HEK293 (cell line): ENCODE measurements around the gene KLHL29.

Experiments
- CTCF ChIA-PET: fragments of 350-600 bp; formaldehyde crosslinking; extraction: SDS; loops from one replicate; lab custom pipeline; 2021; ENCODE audit warnings: antibody characterized with exemption; lab: Yijun Ruan, JAX
- POLR2A ChIA-PET: fragments of 300-600 bp; formaldehyde crosslinking; extraction: SDS; loops from one replicate; lab custom pipeline; 2020; ENCODE audit warnings: antibody characterized with exemption, inconsistent platforms; lab: Yijun Ruan, JAX
- H3K27ac ChIP-seq: fragments of 200-500 bp; sonication (Bioruptor generic); 2 replicates; pipeline ENCODE4 v1.5.1; 2014; ENCODE audit warnings: low read depth, low read length, control low read depth, inconsistent platforms; ENCODE audit errors: extremely low read depth
- H3K36me3 ChIP-seq, 2 experiments: fragments of 200-500 bp in 1 of 2; sonication (Bioruptor generic) in 1 of 2; 1 replicate in 1 of 2; 2 replicates in 1 of 2; pipeline ENCODE4 v1.5.1; 2014 to 2017; ENCODE audit warnings: inconsistent platforms in 2 of 2, low read length in 2 of 2; ENCODE audit not compliant: control insufficient read depth in 2 of 2, insufficient read depth in 1 of 2
- H3K4me1 ChIP-seq: fragments of 200-500 bp; sonication (Bioruptor generic); 2 replicates; pipeline ENCODE4 v1.5.1; 2014; ENCODE audit warnings: mild to moderate bottlenecking, low read length, inconsistent platforms; ENCODE audit not compliant: control insufficient read depth, insufficient read depth
- H3K4me3 ChIP-seq: 2 replicates; pipeline ENCODE4 v1.5.1; 2011; ENCODE audit warnings: low read depth, mild to moderate bottlenecking, control low read depth, low read length, moderate library complexity
- H3K9me3 ChIP-seq: fragments of 200-500 bp; sonication (Bioruptor generic); 2 replicates; pipeline ENCODE4 v1.5.1; 2014; ENCODE audit warnings: low read depth, low read length, inconsistent platforms; ENCODE audit not compliant: control insufficient read depth, insufficient read depth
- BCL11A ChIP-seq: fragments of 450-650 bp; formaldehyde crosslinking; IDR thresholded peaks from 2 replicates; pipeline ENCODE4 v1.5.1; 2016; ENCODE audit warnings: low read depth, missing biosample characterization, missing genetic modification characterization
- BCL11B ChIP-seq: fragments of 450-650 bp; formaldehyde crosslinking; IDR thresholded peaks from 2 replicates; pipeline ENCODE4 v1.5.1; 2016; ENCODE audit warnings: low read depth, missing biosample characterization, missing genetic modification characterization
- GLI2 ChIP-seq: fragments of 450-650 bp; formaldehyde crosslinking; IDR thresholded peaks from 2 replicates; pipeline ENCODE4; 2017; ENCODE audit warnings: missing biosample characterization, missing genetic modification characterization, low read depth, borderline replicate concordance
- GLIS2 ChIP-seq: fragments of 450-650 bp; formaldehyde crosslinking; IDR thresholded peaks from 2 replicates; pipeline ENCODE4 v1.5.1; 2016; ENCODE audit warnings: missing biosample characterization, missing genetic modification characterization
- KLF7 ChIP-seq: fragments of 450-650 bp; formaldehyde crosslinking; IDR thresholded peaks from 2 replicates; pipeline ENCODE4 v1.5.1; 2016; ENCODE audit warnings: missing biosample characterization, missing genetic modification characterization, borderline replicate concordance
- KLF8 ChIP-seq: fragments of 450-650 bp; formaldehyde crosslinking; IDR thresholded peaks from 2 replicates; pipeline ENCODE4 v1.5.1; 2016; ENCODE audit warnings: missing biosample characterization, missing genetic modification characterization
- PRDM6 ChIP-seq: fragments of 450-650 bp; formaldehyde crosslinking; IDR thresholded peaks from 2 replicates; pipeline ENCODE4 v1.5.1; 2017; ENCODE audit warnings: missing biosample characterization, missing genetic modification characterization
- RBAK ChIP-seq: fragments of 450-650 bp; formaldehyde crosslinking; IDR thresholded peaks from 2 replicates; pipeline ENCODE4 v1.5.1; 2016; ENCODE audit warnings: missing biosample characterization, missing genetic modification characterization
- SCRT1 ChIP-seq: fragments of 450-650 bp; formaldehyde crosslinking; IDR thresholded peaks from 2 replicates; pipeline ENCODE4 v1.5.1; 2016; ENCODE audit warnings: missing biosample characterization, missing genetic modification characterization, borderline replicate concordance
- SP7 ChIP-seq: fragments of 450-650 bp; formaldehyde crosslinking; IDR thresholded peaks from 2 replicates; pipeline ENCODE4 v1.5.1; 2016; ENCODE audit warnings: missing biosample characterization, missing genetic modification characterization
- TRIM28 ChIP-seq: IDR thresholded peaks from 2 replicates; pipeline ENCODE4 v1.6.1; 2011; ENCODE audit warnings: low read length, control low read depth, borderline replicate concordance
- TSHZ1 ChIP-seq: fragments of 450-650 bp; formaldehyde crosslinking; IDR thresholded peaks from 2 replicates; pipeline ENCODE4 v1.5.1; 2016; ENCODE audit warnings: missing biosample characterization, missing genetic modification characterization, borderline replicate concordance
- WT1 ChIP-seq: fragments of 450-650 bp; formaldehyde crosslinking; IDR thresholded peaks from 2 replicates; pipeline ENCODE4 v1.5.1; 2016; ENCODE audit warnings: missing biosample characterization, missing genetic modification characterization
- ZEB2 ChIP-seq: fragments of 450-650 bp; formaldehyde crosslinking; IDR thresholded peaks from 2 replicates; pipeline ENCODE4 v1.5.1; 2016; ENCODE audit warnings: missing biosample characterization, missing genetic modification characterization
- ZNF132 ChIP-seq: fragments of 450-650 bp; formaldehyde crosslinking; IDR thresholded peaks from 2 replicates; pipeline ENCODE4 v1.5.1; 2017; ENCODE audit warnings: missing biosample characterization, missing genetic modification characterization, borderline replicate concordance
- ZNF223 ChIP-seq: fragments of 450-650 bp; formaldehyde crosslinking; IDR thresholded peaks from 2 replicates; pipeline ENCODE4 v1.5.1; 2016; ENCODE audit warnings: missing biosample characterization, missing genetic modification characterization
- ZNF26 ChIP-seq: fragments of 450-650 bp; formaldehyde crosslinking; IDR thresholded peaks from 2 replicates; pipeline ENCODE4 v1.5.1; 2016; ENCODE audit warnings: missing biosample characterization, missing genetic modification characterization
- ZNF292 ChIP-seq: fragments of 450-650 bp; formaldehyde crosslinking; IDR thresholded peaks from 2 replicates; pipeline ENCODE4 v1.5.1; 2016; ENCODE audit warnings: low read depth, missing biosample characterization, missing genetic modification characterization, borderline replicate concordance
- ZNF391 ChIP-seq: fragments of 450-650 bp; formaldehyde crosslinking; IDR thresholded peaks from 2 replicates; pipeline ENCODE4 v1.5.1; 2016; ENCODE audit warnings: low read depth, missing biosample characterization, missing genetic modification characterization, borderline replicate concordance
- ZNF704 ChIP-seq: fragments of 450-650 bp; formaldehyde crosslinking; IDR thresholded peaks from 2 replicates; pipeline ENCODE4 v1.5.1; 2016; ENCODE audit warnings: missing biosample characterization, missing genetic modification characterization
- ZNF768 ChIP-seq: fragments of 450-650 bp; formaldehyde crosslinking; IDR thresholded peaks from 2 replicates; pipeline ENCODE4 v1.5.1; 2018; ENCODE audit warnings: missing biosample characterization, mild to moderate bottlenecking, missing genetic modification characterization
- ZNF785 ChIP-seq: fragments of 450-650 bp; formaldehyde crosslinking; IDR thresholded peaks from 2 replicates; pipeline ENCODE4 v1.5.1; 2016; ENCODE audit warnings: missing biosample characterization, missing genetic modification characterization
- ZSCAN30 ChIP-seq: fragments of 450-650 bp; IDR thresholded peaks from 2 replicates; pipeline ENCODE4 v1.5.1; 2018; ENCODE audit warnings: missing biosample characterization, mild to moderate bottlenecking, missing genetic modification characterization, moderate library complexity

The KLHL29 gene

GRCh38 chr2:23588106-23588505 is 203.1 kb downstream of the KLHL29 start (continued):
- TF ChIP-seq ZNF704 (tag by site-specific recombination) = no peak
- TF ChIP-seq ZSCAN30 (tag by site-specific recombination) = no peak
- TF ChIP-seq TRIM28 = no peak

GRCh38 chr2:23588508-23589201 is 203.7 kb downstream of the KLHL29 start:
- Histone ChIP-seq H3K4me3 (no peak overlapping the region), H3K27ac (no peak overlapping the region), H3K9me3 (no peaks in the 10 kb centered on the region), H3K36me3 (no peaks in the 10 kb centered on the region), H3K4me1 (0 out of 2 replicates have a peak, but pooled peaks cover 2% of the 10 kb centered on the region)
- ChIA-PET POLR2A (no interaction called here), CTCF (no interaction called here)
- TF ChIP-seq PRDM6 (tag by site-specific recombination) (no peak), GLI2 (tag by site-specific recombination) (no peak)

- POLR2A ChIA-PET = no interaction called here
Measured at GRCh38 chr2:23589220-23589647, 204.3 kb downstream of the KLHL29 start.

More at GRCh38 chr2:23589220-23589647, 204.3 kb downstream of the KLHL29 start:
- H3K27ac ChIP-seq = no peak overlapping the region
- no peak overlapping the region for H3K4me3 ChIP-seq
- CTCF ChIA-PET = no interaction called here
- 0 out of 2 replicates have a peak, but pooled peaks cover 2% of the 10 kb centered on the region for H3K4me1 ChIP-seq
- H3K36me3 ChIP-seq = no peaks in the 10 kb centered on the region
- H3K9me3 ChIP-seq = no peaks in the 10 kb centered on the region
- TF ChIP-seq RBAK (tag by site-specific recombination) = no peak
- no peak for TF ChIP-seq ZEB2
- TF ChIP-seq ZNF785 (tag by site-specific recombination) = no peak
- no peak for TF ChIP-seq KLF7 (tag by site-specific recombination)
- no peak for TF ChIP-seq SCRT1
- no peak for TF ChIP-seq TSHZ1 (tag by site-specific recombination)
- no peak for TF ChIP-seq SP7 (tag by site-specific recombination)
- TF ChIP-seq BCL11A = no peak
- TF ChIP-seq ZNF26 (tag by site-specific recombination) = no peak
- TF ChIP-seq BCL11B (tag by site-specific recombination) = no peak
- TF ChIP-seq ZNF391 (tag by site-specific recombination) = no peak
- no peak for TF ChIP-seq KLF8 (tag by site-specific recombination)
- no peak for TF ChIP-seq WT1 (tag by site-specific recombination)
- TF ChIP-seq ZNF223 (tag by site-specific recombination) = no peak
- no peak for TF ChIP-seq ZNF768 (tag by site-specific recombination)
- no peak for TF ChIP-seq GLIS2 (tag by site-specific recombination)
- TF ChIP-seq ZNF292 (tag by site-specific recombination) = no peak
- no peak for TF ChIP-seq ZNF132 (tag by site-specific recombination)
- TF ChIP-seq TRIM28 = no peak
